Stimulated activated memory B cell treated with anti-CD40 and anti-IgM and Interleukin-4, amounts not matched to agents 10 μg/mL and 1 μg/mL and 100 μg/mL, for 72 hours (primary cell): ENCODE measurements around the gene HAND2.

Source experiments
- ATAC-seq: fragments of 150-1000 bp; cut with Tn5 transposase; 2 replicates; pipeline ENCODE4 v1.10.0; 2021
- H3K27ac Mint-ChIP-seq: one replicate; pipeline ENCODE4 v1.8.0; 2022; ENCODE audit warnings: mild to moderate bottlenecking, mixed read lengths
- H3K27me3 Mint-ChIP-seq: one replicate; pipeline ENCODE4 v1.8.0; 2022; ENCODE audit warnings: mixed read lengths
- H3K36me3 Mint-ChIP-seq: one replicate; pipeline ENCODE4 v1.8.0; 2022; ENCODE audit warnings: mixed read lengths
- H3K4me1 Mint-ChIP-seq: one replicate; pipeline ENCODE4 v1.8.0; 2022; ENCODE audit warnings: mixed read lengths
- H3K4me3 Mint-ChIP-seq: one replicate; pipeline ENCODE4 v1.8.0; 2022; ENCODE audit warnings: mild to moderate bottlenecking, moderate library complexity, mixed read lengths
- H3K9me3 Mint-ChIP-seq: one replicate; pipeline ENCODE4 v1.8.0; 2022; ENCODE audit warnings: mixed read lengths

The HAND2 gene

DNA sequence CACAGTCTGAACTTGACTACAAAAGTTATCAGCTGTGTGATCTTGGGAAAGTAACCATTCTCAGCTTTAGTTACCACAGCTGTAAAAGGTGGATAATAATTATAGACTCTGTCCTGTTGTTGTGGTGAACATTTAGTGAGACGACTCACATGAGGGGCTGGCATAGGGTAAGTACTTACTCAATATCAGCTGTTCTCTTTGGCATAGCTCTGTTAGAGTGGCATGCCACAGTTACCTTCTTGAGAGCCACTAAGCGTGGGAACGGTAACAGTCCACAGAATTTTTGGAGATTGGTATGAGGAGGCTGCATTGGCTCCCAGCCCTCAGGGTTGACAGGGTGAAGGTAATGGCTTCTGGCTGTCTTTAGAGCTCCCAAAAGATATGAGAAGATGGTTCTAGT is 13.2 kb upstream of the HAND2 start:
- no peaks in the 10 kb centered on the region for H3K36me3 Mint-ChIP-seq
- no peak overlapping the region for H3K4me3 Mint-ChIP-seq
- H3K4me1 Mint-ChIP-seq = peaks cover 10% of the 10 kb centered on the region
- no peak overlapping the region for H3K27ac Mint-ChIP-seq
- ATAC-seq = no peak
- no peaks in the 10 kb centered on the region for H3K9me3 Mint-ChIP-seq
- peaks cover 63% of the 10 kb centered on the region for H3K27me3 Mint-ChIP-seq

DNA sequence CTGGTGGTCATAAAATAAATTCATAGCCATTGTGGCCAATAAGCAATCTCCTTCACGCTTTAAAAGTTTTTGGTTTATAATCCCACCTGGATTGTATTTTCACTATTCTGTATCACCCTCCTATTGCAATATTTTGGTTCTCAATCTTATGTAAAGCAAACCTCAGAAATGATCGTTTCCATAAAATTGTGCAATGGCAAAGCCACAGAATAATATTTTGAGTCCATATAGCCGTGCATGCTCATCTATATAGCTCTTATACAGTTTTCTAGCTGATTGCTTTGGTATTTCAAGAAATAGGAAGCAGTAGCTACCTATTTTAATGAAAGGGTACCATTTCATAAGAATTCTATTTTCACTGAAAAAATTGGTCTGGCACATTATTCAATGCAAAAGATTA is 10.0 kb upstream of the HAND2 start:
- Mint-ChIP-seq H3K27ac (no peak overlapping the region), H3K9me3 (no peaks in the 10 kb centered on the region), H3K27me3 (peaks cover 65% of the 10 kb centered on the region), H3K4me3 (no peak overlapping the region), H3K4me1 (peaks cover 17% of the 10 kb centered on the region), H3K36me3 (no peaks in the 10 kb centered on the region)
- ATAC-seq = no peak

DNA sequence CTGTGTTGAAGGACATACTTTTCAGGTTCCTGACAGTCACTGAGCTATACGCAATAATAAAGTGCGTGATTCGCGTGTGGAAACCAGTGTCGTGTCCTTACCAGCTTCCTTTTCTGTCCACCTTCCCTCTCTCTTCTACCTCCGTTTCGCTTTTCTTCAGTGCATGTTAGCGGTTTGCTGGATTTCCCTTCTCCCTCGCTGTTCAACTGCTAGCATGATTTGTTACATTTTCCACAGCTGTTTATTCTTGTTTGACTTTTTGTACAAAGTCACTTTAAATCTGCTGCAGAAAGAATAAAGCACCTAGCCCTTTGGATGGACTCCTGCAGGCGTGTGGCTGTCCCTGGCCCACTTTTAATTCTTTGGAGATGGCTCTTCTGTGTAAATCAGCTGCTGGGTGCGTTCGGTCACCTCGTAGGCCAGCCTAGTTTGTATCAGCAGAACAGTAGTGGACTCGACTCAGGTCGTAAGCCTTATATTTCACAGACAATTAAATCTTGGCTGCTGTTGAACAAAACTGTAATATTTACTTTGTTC is 8.9 kb upstream of the HAND2 start:
- H3K36me3 Mint-ChIP-seq = no peaks in the 10 kb centered on the region
- ATAC-seq = no peak
- H3K4me1 Mint-ChIP-seq = peaks cover 17% of the 10 kb centered on the region
- no peaks in the 10 kb centered on the region for H3K9me3 Mint-ChIP-seq
- no peak overlapping the region for H3K27ac Mint-ChIP-seq
- H3K4me3 Mint-ChIP-seq = peak overlapping the region; percentile 57
- H3K27me3 Mint-ChIP-seq = peaks cover 72% of the 10 kb centered on the region

DNA sequence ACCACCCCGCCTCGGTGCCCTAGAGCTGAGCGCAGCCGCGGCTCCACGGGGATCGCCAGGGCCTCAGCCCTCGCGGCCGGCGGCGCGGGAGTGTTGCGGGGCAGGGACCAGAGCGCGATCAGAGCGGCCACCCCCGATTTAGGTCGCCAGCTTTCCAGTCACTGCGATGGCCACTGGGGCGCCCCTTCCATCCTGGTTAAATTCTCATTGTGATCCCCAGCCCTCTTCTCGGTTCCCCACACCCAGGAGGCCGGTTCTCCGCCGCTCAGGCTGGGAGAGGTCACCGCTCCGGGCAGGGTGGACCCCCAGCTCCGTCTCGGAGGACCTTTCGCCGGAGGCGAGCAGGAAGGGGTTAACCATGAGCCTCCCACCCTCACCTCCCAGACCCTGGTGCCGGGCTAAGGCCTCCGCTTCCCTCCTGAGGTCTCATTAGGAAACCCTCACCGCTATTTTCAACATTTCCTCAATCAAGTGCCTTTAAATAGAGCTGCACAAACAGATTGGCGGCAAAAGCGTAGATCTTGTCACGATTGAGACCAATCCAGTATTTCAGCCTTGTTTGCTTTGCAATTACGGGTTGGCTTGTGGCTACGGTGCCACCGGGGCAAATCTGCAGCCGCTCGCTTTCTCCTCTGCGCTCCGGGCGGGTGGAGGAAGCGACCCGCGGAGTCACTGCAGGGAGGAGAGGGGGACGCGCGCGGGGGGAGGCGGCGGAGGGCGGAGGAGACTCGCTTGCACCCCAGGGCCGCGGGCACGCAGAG is 8.3 kb upstream of the HAND2 start:
- Mint-ChIP-seq H3K27me3 (peaks cover 70% of the 10 kb centered on the region), H3K27ac (no peak overlapping the region), H3K4me1 (peaks cover 17% of the 10 kb centered on the region), H3K4me3 (peak overlapping the region; percentile 68), H3K36me3 (no peaks in the 10 kb centered on the region), H3K9me3 (no peaks in the 10 kb centered on the region)
- no peak for ATAC-seq

DNA sequence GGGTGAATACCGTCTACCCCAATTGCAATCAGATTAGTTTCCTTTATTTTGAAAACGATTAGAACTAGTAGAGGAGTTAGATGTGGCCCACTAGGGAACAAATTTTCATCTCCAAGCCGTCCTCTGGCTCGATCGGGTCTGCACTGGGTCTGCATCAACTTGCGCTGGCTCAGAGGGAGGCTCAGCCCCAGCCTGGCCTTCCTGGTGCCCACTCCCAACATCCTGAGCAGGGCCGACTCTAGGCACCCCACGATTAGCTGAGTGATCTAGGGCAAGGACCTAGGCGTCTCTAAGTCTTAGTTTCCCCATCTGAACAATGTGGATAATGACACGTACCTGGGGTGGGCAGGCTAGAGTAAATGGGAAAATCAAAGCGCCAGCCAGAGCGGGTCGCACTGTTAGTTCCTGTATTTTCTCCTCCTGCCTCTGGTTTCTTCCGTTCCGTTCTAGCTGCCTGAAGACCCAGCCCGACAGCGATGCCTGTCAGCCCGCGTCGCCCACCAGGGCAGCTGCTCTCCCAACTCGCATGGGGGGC is 7.7 kb upstream of the HAND2 start:
- no peak for ATAC-seq
- H3K36me3 Mint-ChIP-seq = no peaks in the 10 kb centered on the region
- no peaks in the 10 kb centered on the region for H3K9me3 Mint-ChIP-seq
- H3K4me1 Mint-ChIP-seq = peaks cover 17% of the 10 kb centered on the region
- no peak overlapping the region for H3K4me3 Mint-ChIP-seq
- H3K27ac Mint-ChIP-seq = no peak overlapping the region
- H3K27me3 Mint-ChIP-seq = peaks cover 74% of the 10 kb centered on the region

DNA sequence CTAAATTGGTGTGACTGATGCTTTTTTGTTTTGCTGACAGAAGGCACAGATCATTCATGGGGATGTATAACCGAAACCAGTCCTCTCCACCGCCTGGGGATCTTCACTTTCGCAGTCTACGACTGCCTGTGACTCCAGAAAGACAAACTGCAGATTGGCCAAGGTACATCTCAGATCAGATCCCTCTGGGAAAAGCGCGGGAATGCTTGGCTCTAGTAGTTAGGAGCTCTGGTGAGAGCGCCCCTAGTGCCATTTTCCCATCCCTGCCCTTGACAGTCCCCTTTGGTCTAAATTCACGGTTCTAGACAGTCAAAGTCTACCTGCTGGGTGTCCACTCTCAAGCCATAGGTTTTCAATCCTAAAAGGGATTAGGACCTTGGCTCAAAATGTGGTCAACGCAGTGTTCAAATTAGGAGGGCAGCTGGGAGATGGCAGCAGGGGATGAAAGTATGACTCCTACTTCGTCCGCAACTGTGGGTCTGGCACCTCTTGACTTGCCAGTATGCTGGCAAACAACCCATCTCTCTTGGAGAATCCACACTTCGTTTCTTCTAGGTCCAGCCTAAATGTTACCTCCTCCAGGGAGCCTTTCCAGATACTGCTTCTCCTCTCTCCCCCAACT is 6.9 kb upstream of the HAND2 start:
- Mint-ChIP-seq H3K4me1 (peaks cover 17% of the 10 kb centered on the region), H3K9me3 (no peaks in the 10 kb centered on the region), H3K36me3 (no peaks in the 10 kb centered on the region), H3K4me3 (no peak overlapping the region), H3K27ac (no peak overlapping the region), H3K27me3 (peaks cover 82% of the 10 kb centered on the region)
- no peak for ATAC-seq

DNA sequence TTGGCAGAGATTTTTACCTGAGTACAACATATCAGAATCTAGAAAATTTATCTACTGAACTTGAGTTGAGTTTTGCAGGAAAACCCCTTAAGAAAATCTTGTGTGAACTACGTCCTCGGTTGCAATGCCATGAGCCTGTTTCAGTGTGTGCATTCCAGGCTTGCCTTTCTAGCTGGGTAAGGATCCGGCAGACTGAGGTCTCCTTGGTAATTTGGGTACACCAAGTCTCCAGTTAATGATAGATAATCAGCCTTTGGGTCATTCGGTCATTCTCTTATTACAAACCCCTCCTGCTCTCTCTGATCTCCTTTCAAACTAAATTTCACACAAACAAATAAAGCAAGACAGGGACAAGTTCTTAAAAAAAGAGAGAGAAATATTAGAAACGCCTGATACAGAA is 5.9 kb upstream of the HAND2 start:
- H3K36me3 Mint-ChIP-seq = no peaks in the 10 kb centered on the region

DNA sequence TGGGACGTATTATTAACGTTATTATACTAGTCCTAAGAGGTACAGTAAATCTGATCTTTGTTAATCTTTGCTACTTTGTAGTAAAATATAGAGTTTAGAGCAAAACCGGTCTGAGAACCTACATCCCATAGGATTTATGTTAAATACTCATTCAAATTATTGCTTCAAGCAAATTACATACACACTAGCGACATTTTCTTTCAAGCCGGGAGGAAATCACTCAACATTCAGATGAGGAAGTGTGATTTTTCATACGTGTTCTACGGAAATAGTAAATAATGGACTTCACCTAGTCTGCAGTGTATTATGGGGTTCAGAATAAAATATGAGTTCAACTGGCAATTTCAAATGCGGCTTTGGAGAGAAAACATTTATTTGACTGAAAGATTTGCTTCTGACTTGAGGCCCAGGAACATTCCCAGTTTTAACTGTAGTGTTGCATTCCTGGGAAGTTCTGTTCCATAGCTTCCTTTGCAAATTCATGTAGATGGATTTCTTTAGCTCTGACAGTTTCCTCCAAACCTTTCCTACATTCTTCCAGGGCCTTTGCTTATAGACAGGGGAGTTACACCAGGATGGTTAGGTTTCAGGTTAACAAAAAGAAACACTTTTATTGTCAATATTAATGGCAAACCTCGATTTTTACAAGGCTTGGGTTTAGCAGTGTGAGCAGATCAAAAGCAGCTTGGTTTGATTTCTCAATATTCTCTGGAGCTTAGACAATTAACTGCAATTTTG is 5.3 kb upstream of the HAND2 start:
- Mint-ChIP-seq H3K36me3 (no peaks in the 10 kb centered on the region), H3K9me3 (no peaks in the 10 kb centered on the region), H3K4me1 (peaks cover 17% of the 10 kb centered on the region), H3K27ac (no peak overlapping the region), H3K27me3 (peaks cover 98% of the 10 kb centered on the region), H3K4me3 (no peak overlapping the region)
- ATAC-seq = no peak

More for the DNA sequence above, 5.9 kb upstream of the HAND2 start:
- no peak overlapping the region for H3K4me3 Mint-ChIP-seq
- H3K9me3 Mint-ChIP-seq = no peaks in the 10 kb centered on the region
- no peak overlapping the region for H3K27ac Mint-ChIP-seq
- H3K4me1 Mint-ChIP-seq = peaks cover 17% of the 10 kb centered on the region
- no peak for ATAC-seq
- H3K27me3 Mint-ChIP-seq = peaks cover 91% of the 10 kb centered on the region

DNA sequence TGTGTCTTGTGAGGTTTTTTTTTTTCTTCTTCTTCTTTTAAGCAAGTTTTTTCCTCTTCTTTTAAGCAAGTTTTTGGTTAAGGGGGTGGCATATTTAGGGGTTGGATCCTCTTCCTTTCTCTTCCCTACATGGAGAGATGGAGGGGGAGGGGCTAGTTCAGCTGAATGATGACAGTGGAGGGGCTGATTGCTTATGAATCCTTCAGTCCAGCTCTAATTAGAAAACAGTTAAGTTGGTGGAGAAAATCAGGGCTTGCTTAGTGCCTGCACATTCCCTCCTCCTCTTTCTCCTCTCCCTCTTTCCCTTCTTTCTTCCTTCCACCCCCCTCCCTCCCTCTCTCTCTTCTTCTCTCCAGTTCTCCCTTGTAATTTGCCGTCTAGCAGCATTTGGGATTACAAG is 4.4 kb upstream of the HAND2 start:
- no peak overlapping the region for H3K4me3 Mint-ChIP-seq
- H3K27me3 Mint-ChIP-seq = peaks cover 98% of the 10 kb centered on the region
- H3K36me3 Mint-ChIP-seq = no peaks in the 10 kb centered on the region
- H3K4me1 Mint-ChIP-seq = peaks cover 17% of the 10 kb centered on the region
- H3K27ac Mint-ChIP-seq = no peak overlapping the region
- no peak for ATAC-seq
- no peaks in the 10 kb centered on the region for H3K9me3 Mint-ChIP-seq

DNA sequence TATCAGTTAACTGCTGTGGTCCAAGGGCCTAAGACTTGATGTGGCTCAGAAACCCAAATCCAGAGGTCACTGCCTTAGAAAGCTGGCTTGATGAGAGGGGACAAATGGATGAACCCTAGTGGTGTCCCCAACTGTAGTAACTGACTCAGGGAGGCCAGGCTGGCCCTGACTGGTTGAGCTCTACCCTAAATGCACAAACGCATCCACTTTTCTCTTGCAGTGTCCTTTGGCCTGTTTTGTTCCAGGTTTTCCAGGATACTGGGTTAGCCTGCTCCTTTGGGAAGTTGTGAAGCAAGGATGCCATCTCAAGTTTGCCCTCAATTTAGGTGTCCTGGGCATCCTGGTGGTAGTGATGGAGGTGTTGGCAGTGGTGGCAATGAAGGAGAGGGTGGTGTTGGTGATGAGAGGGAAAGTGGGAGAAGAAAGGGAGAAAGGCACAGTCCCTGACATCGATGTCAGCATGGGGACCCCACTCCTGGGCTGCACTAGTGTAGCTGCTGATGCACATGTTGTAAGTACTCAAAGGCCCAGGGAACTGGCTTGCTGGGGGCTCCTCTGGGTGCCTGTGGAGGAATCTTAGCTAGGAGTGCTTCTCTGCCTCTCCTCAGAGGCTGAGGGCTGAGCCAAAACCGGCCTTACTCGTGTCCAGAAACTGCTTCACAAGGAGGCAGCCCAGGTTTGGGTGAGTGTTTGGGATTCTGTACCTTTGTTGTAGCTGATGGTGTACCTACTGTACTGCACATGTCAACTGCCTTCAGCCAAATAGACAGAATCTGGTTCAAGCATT is 2.9 kb upstream of the HAND2 start:
- ATAC-seq = no peak
- no peak overlapping the region for H3K4me3 Mint-ChIP-seq
- H3K27ac Mint-ChIP-seq = no peak overlapping the region
- H3K27me3 Mint-ChIP-seq = peaks cover 94% of the 10 kb centered on the region
- H3K36me3 Mint-ChIP-seq = no peaks in the 10 kb centered on the region
- peaks cover 5% of the 10 kb centered on the region for H3K4me1 Mint-ChIP-seq
- H3K9me3 Mint-ChIP-seq = no peaks in the 10 kb centered on the region

DNA sequence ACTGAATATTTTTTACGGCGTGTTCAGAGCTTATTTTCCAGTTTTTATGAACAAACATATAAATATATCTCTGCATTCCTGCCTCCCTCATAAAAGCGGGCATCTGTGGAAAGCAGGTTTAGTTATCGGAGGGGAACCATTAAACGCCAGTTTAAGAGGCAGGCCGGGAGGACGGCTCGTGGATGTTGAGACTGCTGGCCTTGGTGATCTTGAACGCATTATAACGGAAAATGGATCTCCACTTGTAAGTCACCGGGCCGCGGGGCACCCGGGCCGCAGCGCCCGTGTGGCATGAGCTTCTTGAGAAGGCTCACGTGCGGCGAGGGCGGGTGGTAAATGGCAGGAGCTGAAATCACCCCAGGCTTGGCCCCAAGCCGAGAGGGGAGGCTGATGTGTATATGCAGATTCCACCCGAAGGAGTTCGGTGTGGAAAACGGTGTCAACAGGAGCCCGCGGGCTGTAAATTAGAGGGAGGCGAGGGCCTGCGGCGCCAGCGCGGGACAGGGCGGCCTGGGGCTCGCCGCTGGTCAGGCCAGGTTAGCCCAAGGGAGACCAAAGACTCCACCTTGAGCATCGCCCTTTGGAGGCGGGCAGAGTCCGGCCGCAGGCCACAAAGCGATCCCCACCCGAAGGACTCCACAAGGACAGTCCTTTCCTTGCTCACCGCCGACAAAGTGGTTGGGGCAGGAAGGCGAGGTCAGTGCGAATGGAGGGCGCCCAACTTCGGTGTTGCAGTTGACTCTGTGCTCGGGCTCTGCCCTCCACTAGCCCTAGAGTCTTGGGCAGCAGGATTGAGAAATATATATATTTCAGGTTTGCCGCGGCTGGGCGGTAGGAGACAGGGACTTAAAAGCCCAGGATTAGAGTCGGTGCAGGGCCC is 1.3 kb upstream of the HAND2 start:
- H3K27ac Mint-ChIP-seq = no peak overlapping the region
- no peaks in the 10 kb centered on the region for H3K4me1 Mint-ChIP-seq
- H3K27me3 Mint-ChIP-seq = peaks cover 95% of the 10 kb centered on the region
- H3K9me3 Mint-ChIP-seq = no peaks in the 10 kb centered on the region
- no peak overlapping the region for H3K4me3 Mint-ChIP-seq
- no peak for ATAC-seq
- H3K36me3 Mint-ChIP-seq = no peaks in the 10 kb centered on the region

DNA sequence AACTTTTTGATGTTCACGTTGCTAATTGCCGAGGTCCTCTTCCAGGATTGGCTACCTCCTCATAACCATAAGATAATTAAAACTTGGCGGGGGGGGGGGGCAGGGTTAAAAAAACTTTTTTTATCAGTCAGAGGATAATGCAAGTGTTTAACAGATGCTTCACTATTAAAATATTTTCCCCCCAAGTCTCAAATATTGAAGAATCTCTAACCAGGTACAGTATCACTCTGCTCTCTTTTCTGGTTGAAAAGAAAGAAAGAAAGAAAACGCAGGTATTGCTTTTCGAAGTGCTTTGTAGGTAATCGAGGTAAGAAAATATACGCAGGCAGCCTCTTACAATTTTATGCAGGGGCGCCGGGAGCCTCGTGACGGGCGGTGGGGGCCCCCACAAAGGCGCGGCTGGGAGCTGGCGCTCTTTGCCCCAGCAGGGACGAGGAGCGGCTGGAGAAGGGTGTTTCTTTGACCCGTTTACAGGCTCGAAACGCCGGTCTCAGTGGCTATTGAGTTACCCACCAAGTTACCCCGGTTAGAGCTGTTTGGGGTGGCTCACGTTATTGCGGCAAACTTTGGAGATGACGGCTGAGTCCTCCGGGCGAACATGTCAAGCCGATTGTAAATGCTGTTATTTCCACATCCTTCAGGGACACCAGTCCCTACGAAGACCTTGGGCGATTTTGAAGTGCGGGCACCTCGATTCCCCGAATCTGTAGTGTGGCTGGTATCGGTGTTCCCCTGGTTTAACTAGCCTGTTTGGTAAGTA is 477 bp upstream of the HAND2 start:
- no peaks in the 10 kb centered on the region for H3K4me1 Mint-ChIP-seq
- H3K27me3 Mint-ChIP-seq = peaks cover 95% of the 10 kb centered on the region
- H3K4me3 Mint-ChIP-seq = peak overlapping the region; percentile 46
- ATAC-seq = no peak
- no peak overlapping the region for H3K27ac Mint-ChIP-seq
- H3K9me3 Mint-ChIP-seq = peaks cover 3% of the 10 kb centered on the region
- peaks cover 5% of the 10 kb centered on the region for H3K36me3 Mint-ChIP-seq
